AG09309 (cell line): ENCODE data around the gene GSTK1.

Experiments used
- DNase-seq: peaks from one replicate; pipeline ENCODE4 v3.0.0-alpha.2; 2010; ENCODE audit warnings: low read depth
- H3K4me3 ChIP-seq: 2 replicates; pipeline ENCODE4 v1.5.1; 2011; ENCODE audit warnings: mild to moderate bottlenecking, low read depth, low read length, moderate library complexity; ENCODE audit not compliant: control insufficient read depth
- CTCF ChIP-seq: IDR thresholded peaks from 2 replicates; pipeline ENCODE4 v1.5.1; 2011; ENCODE audit warnings: mild to moderate bottlenecking, low read depth, low read length, inconsistent platforms; ENCODE audit not compliant: insufficient read depth, control insufficient read depth; ENCODE audit errors: missing control alignments

The GSTK1 gene

GRCh38 chr7:143252006-143252405, 11.2 kb upstream of the GSTK1 start:
- DNase-seq = no peak
- no peak overlapping the region for H3K4me3 ChIP-seq

GRCh38 chr7:143255564-143255963, 7.7 kb upstream of the GSTK1 start:
- no peak overlapping the region for H3K4me3 ChIP-seq
- DNase-seq = no peak

More at GRCh38 chr7:143252006-143252405, 11.2 kb upstream of the GSTK1 start:
- TF ChIP-seq CTCF = no peak

GRCh38 chr7:143256325-143256724, 6.9 kb upstream of the GSTK1 start:
- H3K4me3 ChIP-seq = no peak overlapping the region
- DNase-seq = no peak
- no peak for TF ChIP-seq CTCF

More at GRCh38 chr7:143255564-143255963, 7.7 kb upstream of the GSTK1 start:
- TF ChIP-seq CTCF = no peak

- TF ChIP-seq CTCF = no peak
- no peak overlapping the region for H3K4me3 ChIP-seq
- DNase-seq = no peak
Measured at GRCh38 chr7:143256932-143257331, 6.3 kb upstream of the GSTK1 start.

GRCh38 chr7:143257501-143257900, 5.7 kb upstream of the GSTK1 start:
- no peak for DNase-seq
- TF ChIP-seq CTCF = no peak
- H3K4me3 ChIP-seq = no peak overlapping the region

GRCh38 chr7:143258831-143259230, 4.4 kb upstream of the GSTK1 start:
- no peak overlapping the region for H3K4me3 ChIP-seq
- DNase-seq = no peak
- no peak for TF ChIP-seq CTCF

GRCh38 chr7:143259765-143260164, 3.5 kb upstream of the GSTK1 start:
- DNase-seq = no peak
- no peak overlapping the region for H3K4me3 ChIP-seq
- TF ChIP-seq CTCF = no peak
